Activated T-cell treated with anti-CD3 and anti-CD28 coated beads, Interleukin-2, amount 50 U/mL, for 4 hours (primary cell): ENCODE measurements around the gene SLC2A5. TPM values are rescaled to one million over a fixed set of nuclear protein-coding genes. Genes with fewer than 3 reads are reported as not detected.
A peak's percentile ranks its signal among the peaks of the same experiment; 100 is the strongest.

Experiments used
- ATAC-seq, 2 donors: fragments of 200-7000 bp; cut with Tn5 transposase; one replicate each; pipeline ENCODE4 v1.10.0; 2021
- DNase-seq: peaks from one replicate; pipeline ENCODE4 v3.0.0-alpha.2; 2020
- H3K27me3 Mint-ChIP-seq: one replicate; pipeline ENCODE4 v1.8.0; 2021; ENCODE audit warnings: low read depth, mixed read lengths
- H3K36me3 Mint-ChIP-seq: one replicate; pipeline ENCODE4 v1.8.0; 2022; ENCODE audit warnings: mixed read lengths; ENCODE audit not compliant: insufficient read depth
- H3K4me1 Mint-ChIP-seq: one replicate; pipeline ENCODE4 v1.8.0; 2021; ENCODE audit warnings: low read depth, mixed read lengths
- H3K4me3 Mint-ChIP-seq: one replicate; pipeline ENCODE4 v1.8.0; 2021; ENCODE audit warnings: mild to moderate bottlenecking, moderate library complexity, mixed read lengths
- H3K9me3 Mint-ChIP-seq: one replicate; pipeline ENCODE4 v1.8.0; 2021; ENCODE audit warnings: mixed read lengths
- total RNA-seq, 3 donors: library from RNA; stranded (reverse); gene quantifications; one replicate each; pipeline ENCODE4 v1.2.1, GENCODE V29; 2021

The SLC2A5 gene
- total RNA-seq, 3 donors from 2014 or later = not detected

GRCh38 chr1:9079988-9080704 is 10.7 kb upstream of the SLC2A5 start:
- Mint-ChIP-seq H3K36me3 (no peaks in the 10 kb centered on the region), H3K4me3 (no peak overlapping the region), H3K9me3 (no peaks in the 10 kb centered on the region), H3K27me3 (peaks cover 21% of the 10 kb centered on the region), H3K4me1 (peaks cover 41% of the 10 kb centered on the region)
- no peak for ATAC-seq
- no peak for DNase-seq

DNA sequence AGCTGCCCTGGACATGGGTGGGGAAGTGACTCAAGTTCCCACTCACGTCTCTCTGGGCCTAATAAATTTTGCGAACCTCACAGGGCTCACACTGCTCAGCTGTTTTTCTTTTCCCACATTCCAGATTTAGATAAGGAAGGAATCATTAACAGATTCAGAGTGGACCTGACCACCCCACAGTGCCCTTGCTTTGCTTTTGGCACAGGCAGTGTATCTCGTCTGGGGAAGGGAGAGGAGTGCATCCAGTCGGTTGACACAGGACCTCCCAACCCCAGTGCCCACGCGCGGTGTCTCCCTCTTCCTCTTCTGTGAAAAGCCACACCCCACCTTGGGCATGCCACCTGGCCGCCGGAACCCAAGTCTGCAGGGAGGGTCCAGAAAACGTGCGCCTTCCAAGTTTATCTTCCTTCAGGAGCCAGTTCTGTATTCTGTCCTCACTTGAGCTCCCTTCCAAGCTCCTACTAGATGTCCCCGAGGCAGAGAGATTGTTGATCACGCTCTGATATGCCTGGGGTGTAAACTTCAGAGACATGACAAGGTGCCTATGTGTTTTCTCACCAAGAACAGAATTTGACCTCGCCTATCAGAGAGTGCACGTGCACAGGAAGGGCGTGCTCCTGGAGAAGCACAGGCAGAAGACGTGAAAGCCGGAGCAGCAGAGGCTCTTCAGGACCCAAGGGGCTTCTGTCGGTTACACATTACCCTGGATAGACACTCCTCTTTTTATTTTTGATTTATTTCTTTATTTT is 9.5 kb upstream of the SLC2A5 start:
- peaks cover 49% of the 10 kb centered on the region for H3K4me1 Mint-ChIP-seq
- no peaks in the 10 kb centered on the region for H3K36me3 Mint-ChIP-seq
- no peak for ATAC-seq
- H3K4me3 Mint-ChIP-seq = no peak overlapping the region
- H3K9me3 Mint-ChIP-seq = no peaks in the 10 kb centered on the region
- DNase-seq = no peak
- H3K27me3 Mint-ChIP-seq = peaks cover 21% of the 10 kb centered on the region

- H3K4me1 Mint-ChIP-seq = peaks cover 48% of the 10 kb centered on the region
- H3K9me3 Mint-ChIP-seq = no peaks in the 10 kb centered on the region
- no peaks in the 10 kb centered on the region for H3K36me3 Mint-ChIP-seq
- H3K27me3 Mint-ChIP-seq = peaks cover 21% of the 10 kb centered on the region
- peak in 1 of 2 donors; percentile 18 for ATAC-seq
- H3K4me3 Mint-ChIP-seq = no peak overlapping the region
- DNase-seq = no peak
Measured at GRCh38 chr1:9078015-9078751, 8.7 kb upstream of the SLC2A5 start.

GRCh38 chr1:9075022-9075421 is 5.6 kb upstream of the SLC2A5 start:
- no peaks in the 10 kb centered on the region for H3K36me3 Mint-ChIP-seq

DNA sequence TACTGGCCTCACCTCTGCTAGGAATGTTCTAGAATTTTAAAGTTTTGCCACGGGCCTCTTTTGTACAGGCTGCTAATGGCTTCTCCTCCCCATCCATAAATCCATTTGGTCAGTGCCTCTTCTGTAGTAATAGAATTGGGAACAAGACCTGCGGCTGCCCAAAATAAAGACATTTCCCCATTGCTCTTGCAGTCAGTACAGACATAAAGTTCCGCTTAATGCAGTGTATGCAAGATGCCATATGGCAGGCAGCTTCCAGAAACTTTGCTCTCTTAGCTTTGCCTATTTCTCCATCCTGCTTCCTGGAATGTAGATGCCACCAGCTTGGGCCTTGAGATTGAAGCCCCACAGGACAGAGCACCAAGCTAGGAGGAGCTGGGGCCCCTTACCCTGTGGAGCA is 3.7 kb upstream of the SLC2A5 start:
- no peak for DNase-seq
- Mint-ChIP-seq H3K36me3 (no peaks in the 10 kb centered on the region), H3K4me1 (peaks cover 22% of the 10 kb centered on the region), H3K9me3 (no peaks in the 10 kb centered on the region), H3K27me3 (peaks cover 10% of the 10 kb centered on the region), H3K4me3 (no peak overlapping the region)
- ATAC-seq = no peak

More at GRCh38 chr1:9075022-9075421, 5.6 kb upstream of the SLC2A5 start:
- H3K9me3 Mint-ChIP-seq = no peaks in the 10 kb centered on the region
- no peak for DNase-seq
- peaks cover 21% of the 10 kb centered on the region for H3K27me3 Mint-ChIP-seq
- no peak overlapping the region for H3K4me3 Mint-ChIP-seq
- ATAC-seq = no peak
- H3K4me1 Mint-ChIP-seq = peaks cover 38% of the 10 kb centered on the region

- Mint-ChIP-seq H3K4me3 (no peak overlapping the region), H3K9me3 (no peaks in the 10 kb centered on the region), H3K4me1 (peaks cover 20% of the 10 kb centered on the region), H3K36me3 (no peaks in the 10 kb centered on the region), H3K27me3 (peaks cover 10% of the 10 kb centered on the region)
- DNase-seq (no peak), ATAC-seq (no peak)
Measured at GRCh38 chr1:9071554-9072235, 2.3 kb upstream of the SLC2A5 start.

DNA sequence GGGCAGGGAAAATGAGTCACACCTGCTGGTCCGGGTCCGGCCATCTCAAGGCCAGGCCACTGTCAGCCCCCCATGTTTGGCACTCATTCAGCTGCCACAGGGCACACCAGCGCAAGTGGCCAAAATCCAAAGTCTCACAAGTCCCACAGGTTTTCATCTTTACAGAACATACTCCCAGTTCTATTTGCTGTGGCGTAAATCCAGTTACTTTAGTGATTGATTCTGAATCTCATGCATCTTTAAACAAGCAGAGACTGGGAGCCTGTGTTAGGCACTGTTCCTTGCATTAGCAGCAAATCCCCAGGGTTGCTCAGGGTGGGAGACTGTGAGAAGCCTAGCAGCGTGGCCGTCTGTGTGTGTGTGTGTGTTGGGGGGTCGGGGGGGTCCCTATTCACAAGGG is 1.1 kb upstream of the SLC2A5 start:
- ATAC-seq = no peak
- H3K9me3 Mint-ChIP-seq = no peaks in the 10 kb centered on the region
- H3K4me3 Mint-ChIP-seq = no peak overlapping the region
- H3K27me3 Mint-ChIP-seq = peaks cover 2% of the 10 kb centered on the region
- H3K36me3 Mint-ChIP-seq = no peaks in the 10 kb centered on the region
- H3K4me1 Mint-ChIP-seq = peaks cover 14% of the 10 kb centered on the region
- DNase-seq = no peak

DNA sequence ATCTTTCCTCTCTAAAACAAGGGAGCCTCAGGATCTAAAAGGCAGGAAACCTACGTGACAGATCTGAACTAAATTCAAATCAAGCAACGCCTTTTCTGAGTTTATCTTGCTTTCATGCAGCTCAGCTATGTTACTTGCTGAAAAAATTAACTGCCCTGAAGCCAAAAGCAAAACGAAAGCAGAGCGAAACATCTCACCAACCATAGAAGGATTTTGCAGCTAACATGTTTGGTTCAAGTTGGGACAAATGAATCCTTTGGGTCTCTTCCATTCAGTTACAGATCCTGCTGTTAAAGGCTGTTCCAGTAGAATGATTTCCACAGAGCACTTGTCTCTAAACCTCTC is 482 bp downstream of the SLC2A5 start:
- Mint-ChIP-seq H3K36me3 (no peaks in the 10 kb centered on the region), H3K4me1 (peaks cover 3% of the 10 kb centered on the region), H3K9me3 (no peaks in the 10 kb centered on the region), H3K4me3 (no peak overlapping the region), H3K27me3 (no peaks in the 10 kb centered on the region)
- ATAC-seq = no peak
- DNase-seq = no peak

DNA sequence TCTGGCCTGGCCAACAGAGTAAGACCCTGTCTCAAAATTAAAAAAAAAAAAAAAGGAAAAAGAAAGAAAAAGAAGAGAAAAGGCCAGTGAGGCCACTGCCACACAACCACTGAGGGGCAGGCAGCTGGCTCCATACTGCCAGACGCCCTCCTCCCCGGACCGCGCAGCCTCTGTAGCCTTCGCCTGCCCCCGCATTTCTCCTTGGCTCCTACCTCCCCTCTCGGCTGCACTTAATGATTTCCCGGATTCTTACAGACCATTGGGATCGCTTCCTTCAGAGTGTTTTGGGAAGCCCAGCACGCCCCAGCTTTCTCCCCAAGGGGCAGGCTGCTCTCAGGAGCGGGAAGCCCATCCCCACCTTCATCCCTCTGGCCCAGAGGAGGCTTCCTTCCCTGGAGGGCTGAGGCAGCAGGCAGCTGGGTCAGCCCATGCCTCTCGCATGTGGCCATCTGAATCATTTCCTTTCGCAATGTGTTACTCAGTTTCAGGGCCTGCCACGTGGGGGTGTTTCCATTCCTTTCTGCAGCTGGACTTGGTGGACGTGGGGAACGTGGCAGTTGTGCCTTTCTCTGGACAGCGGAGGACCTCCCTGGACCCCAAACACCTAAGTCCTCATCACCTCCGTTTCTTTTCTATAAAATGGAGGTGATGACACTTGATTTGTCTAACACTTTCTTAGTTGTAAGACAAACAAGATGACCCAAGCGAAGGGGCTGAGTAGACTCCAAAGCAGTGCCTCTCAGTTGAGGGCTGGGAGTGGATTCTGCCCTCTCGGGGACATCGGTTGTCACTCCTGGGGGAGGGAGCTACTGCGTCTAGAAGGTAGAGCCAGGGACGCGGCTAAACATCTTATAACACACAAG is 2.3 kb downstream of the SLC2A5 start:
- peaks cover 3% of the 10 kb centered on the region for H3K4me1 Mint-ChIP-seq
- no peaks in the 10 kb centered on the region for H3K36me3 Mint-ChIP-seq
- no peak for DNase-seq
- no peak overlapping the region for H3K4me3 Mint-ChIP-seq
- no peaks in the 10 kb centered on the region for H3K9me3 Mint-ChIP-seq
- no peak for ATAC-seq
- H3K27me3 Mint-ChIP-seq = no peaks in the 10 kb centered on the region

GRCh38 chr1:9065213-9065751 is 4.2 kb downstream of the SLC2A5 start:
- peaks cover 3% of the 10 kb centered on the region for H3K4me1 Mint-ChIP-seq

DNA sequence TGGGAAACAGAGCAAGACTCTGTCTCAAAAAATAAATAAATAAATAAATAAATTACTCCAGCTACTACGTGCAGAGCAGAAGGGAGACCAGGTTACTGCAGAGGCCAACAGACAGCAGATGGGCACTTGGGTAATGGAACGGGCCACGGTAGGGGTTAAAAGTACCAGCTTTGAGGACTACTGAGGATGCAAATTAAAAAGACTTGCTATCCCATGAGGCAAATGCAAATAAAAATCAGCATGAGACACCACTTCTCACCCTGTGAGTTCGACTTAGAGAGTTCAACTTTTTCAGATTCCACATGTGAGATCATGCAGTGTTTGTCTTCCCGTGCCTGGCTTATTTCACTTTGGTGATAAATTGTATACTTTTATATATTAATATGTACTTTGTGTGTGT is 6.6 kb downstream of the SLC2A5 start:
- Mint-ChIP-seq H3K36me3 (no peaks in the 10 kb centered on the region), H3K4me1 (peaks cover 3% of the 10 kb centered on the region), H3K27me3 (no peaks in the 10 kb centered on the region), H3K9me3 (no peaks in the 10 kb centered on the region), H3K4me3 (no peak overlapping the region)
- DNase-seq = no peak
- no peak for ATAC-seq

More at GRCh38 chr1:9065213-9065751, 4.2 kb downstream of the SLC2A5 start:
- no peaks in the 10 kb centered on the region for H3K9me3 Mint-ChIP-seq
- no peak overlapping the region for H3K4me3 Mint-ChIP-seq
- no peaks in the 10 kb centered on the region for H3K27me3 Mint-ChIP-seq
- DNase-seq = no peak
- H3K36me3 Mint-ChIP-seq = no peaks in the 10 kb centered on the region
- ATAC-seq = no peak

GRCh38 chr1:9062021-9062471 is 7.4 kb downstream of the SLC2A5 start:
- H3K4me3 Mint-ChIP-seq = no peak overlapping the region
- H3K36me3 Mint-ChIP-seq = no peaks in the 10 kb centered on the region
- DNase-seq = no peak
- H3K4me1 Mint-ChIP-seq = peaks cover 3% of the 10 kb centered on the region
- no peak for ATAC-seq
- H3K27me3 Mint-ChIP-seq = no peaks in the 10 kb centered on the region
- H3K9me3 Mint-ChIP-seq = no peaks in the 10 kb centered on the region

DNA sequence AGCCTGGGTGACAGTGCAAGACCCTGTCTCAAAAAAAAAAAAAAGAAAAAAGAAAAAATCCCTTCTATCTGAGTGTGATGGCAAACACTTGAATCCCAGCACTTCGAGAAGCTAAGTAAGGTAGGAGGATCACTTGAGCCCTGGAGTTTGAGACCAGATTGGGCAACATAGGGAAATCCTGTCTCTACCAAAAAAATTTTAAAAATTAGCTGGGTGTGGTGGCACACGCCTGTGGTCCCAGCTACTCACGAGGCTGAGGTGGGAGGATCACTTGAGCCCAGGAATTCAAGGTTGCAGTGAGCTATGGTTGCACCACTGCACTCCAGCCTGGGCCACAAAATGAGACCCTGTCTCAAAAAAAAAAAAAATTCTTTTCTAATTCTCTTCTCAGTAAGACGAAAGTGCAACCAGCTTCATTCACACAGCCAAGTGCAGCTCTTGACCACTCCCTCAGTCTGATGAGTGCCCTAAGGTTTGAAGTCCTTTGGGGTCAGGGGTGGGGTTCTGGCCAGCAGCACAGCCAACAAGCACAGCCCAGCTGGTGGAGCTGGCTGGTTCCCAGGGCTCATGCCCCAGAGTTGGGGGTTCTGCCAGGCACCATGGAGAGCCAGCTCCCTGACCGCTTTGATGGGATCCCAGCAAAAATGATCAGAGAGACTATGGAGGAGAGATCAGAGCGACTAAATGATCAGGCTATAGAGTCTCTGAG is 8.0 kb downstream of the SLC2A5 start:
- Mint-ChIP-seq H3K27me3 (no peaks in the 10 kb centered on the region), H3K36me3 (no peaks in the 10 kb centered on the region), H3K9me3 (no peaks in the 10 kb centered on the region), H3K4me1 (peaks cover 3% of the 10 kb centered on the region), H3K4me3 (no peak overlapping the region)
- no peak for DNase-seq
- ATAC-seq = no peak
